Measurements from ENCODE around the gene CERK. TPM values are rescaled to one million over a fixed set of nuclear protein-coding genes. Genes with fewer than 3 reads are reported as not detected.
"Not testable (repeated sequence)": the region's sequence is repeated elsewhere in the genome, so short reads cannot be mapped to it uniquely, and the experiment has no call there.

Gene CERK
- total RNA-seq, 1 donor from 2014 or later: 69.6 TPM

DNA sequence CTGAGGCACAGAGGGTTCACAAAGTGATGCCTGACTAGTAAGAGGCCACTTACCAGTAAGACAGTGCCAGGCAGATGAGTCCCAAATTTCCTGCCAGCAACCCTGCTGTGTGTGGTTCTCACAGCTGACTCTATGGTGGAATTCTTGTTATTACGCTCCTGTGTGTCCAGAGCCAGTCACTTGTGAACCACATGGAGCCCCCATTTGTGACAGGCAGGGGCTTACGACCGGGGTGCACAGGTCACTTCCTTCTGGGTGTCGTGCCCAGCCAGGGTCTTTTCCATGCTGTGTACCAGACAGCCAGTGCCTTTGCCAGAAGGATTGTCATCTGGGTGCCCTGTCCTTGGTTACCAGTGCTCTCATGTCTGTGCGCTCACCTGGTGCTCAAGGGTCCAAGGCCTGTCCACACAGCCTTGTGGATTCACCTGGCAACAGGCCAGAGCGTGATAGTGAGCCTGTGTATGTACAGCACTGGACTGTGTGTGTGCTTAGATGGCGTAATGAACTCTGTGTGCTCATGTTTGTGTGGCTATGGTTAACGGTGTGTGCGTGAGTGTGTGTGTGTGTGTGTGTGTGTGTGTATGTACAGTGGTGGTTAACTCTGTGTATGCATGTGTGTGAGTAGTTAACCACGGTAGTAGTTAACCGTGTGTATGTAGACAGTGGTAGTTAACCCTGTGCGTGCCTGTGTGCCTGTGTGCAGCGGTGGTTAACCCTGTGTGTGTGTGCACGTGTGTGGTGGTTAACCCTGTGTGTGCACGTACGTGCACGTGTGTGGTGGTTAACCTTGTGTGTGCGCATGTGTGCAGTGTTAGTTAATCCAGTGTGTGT, 99.2 kb downstream of the CERK start:
- intact Hi-C loops (cut with micrococcal nuclease): no loop called here
- Mint-ChIP-seq H3K4me1 (ENCODE audit: low read depth) (peaks cover 11% of the 10 kb centered on the region), H3K36me3 (ENCODE audit: low read depth) (peaks cover 13% of the 10 kb centered on the region), H3K27ac (no peak overlapping the region), H3K9me3 (peaks cover 7% of the 10 kb centered on the region), H3K27me3 (ENCODE audit: insufficient read depth) (no peaks in the 10 kb centered on the region), H3K4me3 (no peak overlapping the region)
- no peak for DNase-seq (ENCODE audit: low spot score)

DNA sequence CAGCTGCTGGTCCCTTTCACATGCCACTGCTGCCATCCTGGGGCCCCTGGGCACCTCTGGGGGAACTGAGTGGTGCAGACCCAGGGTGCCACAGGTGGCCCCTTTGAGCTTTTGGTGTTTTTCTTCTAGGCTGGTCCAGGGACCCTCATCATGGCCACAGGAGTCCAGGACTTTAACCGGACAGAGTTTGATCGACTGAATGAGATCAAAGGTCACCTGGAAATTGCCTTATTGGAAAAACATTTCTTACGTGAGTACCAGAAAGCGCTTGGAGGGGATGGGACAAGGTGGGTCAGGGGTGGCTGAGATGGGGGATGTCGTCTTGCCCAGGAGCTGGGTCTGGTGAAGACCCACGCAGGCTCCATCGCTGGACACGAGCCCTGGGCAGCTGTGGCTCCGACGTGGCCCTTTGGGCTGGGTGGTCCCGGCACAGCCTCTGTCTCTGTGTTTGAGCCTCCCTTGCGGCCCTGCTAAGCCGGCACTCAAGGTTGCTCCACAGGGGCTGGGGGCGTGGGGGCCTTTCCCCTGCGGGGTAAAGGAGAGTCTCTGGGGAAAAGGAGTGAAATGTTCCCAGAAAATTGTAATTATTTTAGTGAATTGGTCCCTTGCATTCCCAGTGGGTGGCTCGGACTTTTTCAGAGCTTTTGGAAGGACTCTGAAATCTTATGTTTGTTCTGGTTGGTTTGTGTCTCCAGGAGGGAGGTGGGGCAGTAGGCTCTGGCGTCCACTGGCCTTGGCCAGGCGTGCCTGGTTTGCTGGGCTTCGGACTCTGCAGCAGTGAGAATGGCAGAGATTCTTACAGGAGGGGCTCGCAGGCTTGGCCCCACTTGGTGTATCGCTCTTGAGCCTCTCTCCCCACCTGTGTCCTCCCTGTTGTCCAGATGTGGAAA, 100.1 kb downstream of the CERK start:
- no peak overlapping the region for H3K27ac Mint-ChIP-seq
- H3K9me3 Mint-ChIP-seq: peaks cover 3% of the 10 kb centered on the region
- peaks cover 3% of the 10 kb centered on the region for H3K4me1 Mint-ChIP-seq (ENCODE audit: low read depth)
- H3K36me3 Mint-ChIP-seq (ENCODE audit: low read depth): peaks cover 9% of the 10 kb centered on the region
- no peak for DNase-seq (ENCODE audit: low spot score)
- H3K4me3 Mint-ChIP-seq: no peak overlapping the region
- H3K27me3 Mint-ChIP-seq (ENCODE audit: insufficient read depth): no peaks in the 10 kb centered on the region
- intact Hi-C loops (cut with micrococcal nuclease): no loop called here

DNA sequence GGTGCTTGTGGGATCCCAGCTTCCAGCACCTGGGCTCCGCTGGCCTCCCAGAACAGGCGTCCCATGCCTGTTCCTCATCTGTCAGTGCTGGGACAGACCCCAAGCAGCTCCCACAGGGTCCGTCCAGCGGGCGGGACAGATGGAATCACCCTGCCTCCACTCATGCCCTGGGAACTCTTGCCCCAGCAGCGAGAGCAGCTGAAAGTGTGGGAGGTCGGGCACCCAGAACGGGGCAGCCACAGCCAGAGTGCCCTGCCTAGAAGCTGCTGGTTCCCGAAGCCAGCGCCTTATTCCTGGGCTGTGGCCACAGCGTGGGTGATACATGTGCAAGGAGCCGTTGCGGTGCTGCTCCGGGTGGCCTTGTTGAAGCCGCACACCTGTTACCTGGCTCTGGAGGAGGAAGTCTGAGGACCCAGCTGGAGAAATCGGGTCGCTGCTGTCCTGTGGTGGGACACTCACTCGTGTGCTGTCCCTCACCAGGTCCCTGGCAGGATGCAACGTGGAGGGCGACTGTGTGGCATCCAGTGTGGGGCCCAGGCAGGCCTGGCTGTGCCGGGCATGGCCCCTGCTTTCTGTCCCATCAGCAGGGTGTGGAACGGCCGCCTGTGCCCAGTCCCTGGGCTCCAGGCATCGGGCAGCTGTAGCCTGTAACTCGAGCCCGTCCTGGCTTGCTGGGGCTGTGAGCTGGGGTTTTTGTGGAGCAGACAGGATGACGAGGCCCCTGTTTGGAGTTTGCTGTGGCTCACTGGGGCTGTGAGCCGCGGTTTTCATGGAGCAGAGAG, 101.6 kb downstream of the CERK start:
- intact Hi-C loops (cut with micrococcal nuclease): no loop called here
- H3K4me1 Mint-ChIP-seq (ENCODE audit: low read depth): no peaks in the 10 kb centered on the region
- H3K4me3 Mint-ChIP-seq: no peak overlapping the region
- no peak for DNase-seq (ENCODE audit: low spot score)
- H3K27me3 Mint-ChIP-seq (ENCODE audit: insufficient read depth): no peaks in the 10 kb centered on the region
- no peaks in the 10 kb centered on the region for H3K9me3 Mint-ChIP-seq
- H3K36me3 Mint-ChIP-seq (ENCODE audit: low read depth): peaks cover 5% of the 10 kb centered on the region
- no peak overlapping the region for H3K27ac Mint-ChIP-seq

DNA sequence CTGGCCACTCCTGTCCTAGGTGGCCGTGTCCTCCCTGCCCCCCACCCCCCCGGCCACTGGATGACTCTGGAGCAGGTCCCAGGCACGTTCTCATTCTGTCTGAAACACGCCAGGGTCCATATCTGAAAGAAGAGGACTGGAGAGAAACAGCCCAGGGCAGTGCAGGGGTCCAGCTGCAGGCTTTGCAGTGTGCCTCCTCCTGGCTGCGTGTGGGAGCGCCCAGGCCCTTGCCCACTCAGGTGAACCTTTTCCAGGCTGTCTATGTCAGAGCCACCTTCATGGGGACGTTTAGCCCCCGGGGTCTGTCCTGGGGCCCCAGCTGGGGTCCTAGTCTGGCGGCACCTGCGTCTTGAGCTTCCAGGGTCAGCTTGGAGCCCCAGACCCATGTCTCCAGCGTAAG, 102.3 kb downstream of the CERK start:
- no peaks in the 10 kb centered on the region for H3K4me1 Mint-ChIP-seq (ENCODE audit: low read depth)
- no peaks in the 10 kb centered on the region for H3K9me3 Mint-ChIP-seq
- intact Hi-C loops (cut with micrococcal nuclease): no loop called here
- no peaks in the 10 kb centered on the region for H3K27me3 Mint-ChIP-seq (ENCODE audit: insufficient read depth)
- no peak overlapping the region for H3K4me3 Mint-ChIP-seq
- H3K36me3 Mint-ChIP-seq (ENCODE audit: low read depth): peaks cover 3% of the 10 kb centered on the region
- no peak overlapping the region for H3K27ac Mint-ChIP-seq
- no peak for DNase-seq (ENCODE audit: low spot score)

DNA sequence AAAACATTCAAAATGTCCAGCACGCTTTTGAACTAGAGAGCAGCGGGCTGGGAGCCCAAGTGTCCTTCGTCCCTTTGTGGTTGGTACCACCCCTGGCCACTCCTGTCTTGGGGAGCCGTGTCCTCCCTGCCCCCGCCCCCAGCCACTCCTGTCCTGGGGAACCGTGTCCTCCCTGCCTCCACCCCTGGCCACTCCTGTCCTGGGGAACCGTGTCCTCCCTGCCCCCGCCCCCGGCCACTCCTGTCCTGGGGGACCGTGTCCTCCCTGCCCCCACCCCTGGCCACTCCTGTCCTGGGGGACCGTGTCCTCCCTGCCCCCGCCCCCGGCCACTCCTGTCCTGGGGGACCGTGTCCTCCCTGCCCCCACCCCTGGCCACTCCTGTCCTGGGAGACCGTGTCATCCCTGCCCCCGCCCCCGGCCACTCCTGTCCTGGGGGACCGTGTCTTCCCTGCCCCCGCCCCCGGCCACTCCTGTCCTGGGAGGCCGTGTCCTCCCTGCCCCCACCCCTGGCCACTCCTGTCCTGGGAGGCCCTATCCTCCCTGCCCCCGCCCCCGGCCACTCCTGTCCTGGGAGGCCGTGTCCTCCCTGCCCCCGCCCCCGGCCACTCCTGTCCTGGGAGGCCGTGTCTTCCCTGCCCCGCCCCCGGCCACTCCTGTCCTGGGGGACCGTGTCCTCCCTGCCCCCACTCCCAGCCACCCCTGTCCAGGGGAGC, 102.9 kb downstream of the CERK start:
- H3K27me3 Mint-ChIP-seq (ENCODE audit: insufficient read depth); H3K9me3 Mint-ChIP-seq; H3K27ac Mint-ChIP-seq; H3K36me3 Mint-ChIP-seq (ENCODE audit: low read depth); H3K4me3 Mint-ChIP-seq; DNase-seq (ENCODE audit: low spot score); H3K4me1 Mint-ChIP-seq (ENCODE audit: low read depth); intact Hi-C loops (cut with micrococcal nuclease): not testable (repeated sequence)

Other genes starting within 250 kb of the CERK start
- 0.39 and 0.44 TPM in 2 replicates for gene CELSR1, start 200.6 kb downstream of the CERK start, total RNA-seq
- 87.1 and 90.6 TPM in 2 replicates for gene GRAMD4, start 117.9 kb downstream of the CERK start, total RNA-seq
- 42.4 and 48.1 TPM in 2 replicates for gene TBC1D22A, start 24.4 kb upstream of the CERK start, total RNA-seq